Measurements from ENCODE around the gene PLCH2. TPM values are rescaled to one million over a fixed set of nuclear protein-coding genes. Genes with fewer than 3 reads are reported as not detected.

Gene PLCH2
- total and polyA plus RNA-seq, 2 donors (not counting 3 experiments of a cell fraction or from before 2014, with no cell fraction given) = 0.19 to 0.31 TPM

GRCh38 chr1:2554621-2555387, 78.7 kb downstream of the PLCH2 start:
- Histone ChIP-seq H2AFZ (ENCODE audit: low read depth, low read length) (peak overlapping the region; percentile 60), H3K9me1 (replicated peaks; ENCODE audit: control insufficient read depth, extremely low read depth, insufficient read depth, low read length) (no peaks in the 10 kb centered on the region), H3K27ac (ENCODE audit: insufficient read depth, low read depth, low read length) (peak overlapping the region; percentile 53), H4K20me1 (replicated peaks; ENCODE audit: control insufficient read depth, extremely low read depth, insufficient read depth, low read length) (no peaks in the 10 kb centered on the region), H3K4me3 (replicated peaks in 1 of 3; ENCODE audit: insufficient read depth in 1 of 3, low read depth in 1 of 3, low read length in 3 of 3) (no peak overlapping the region), H3K27me3 (ENCODE audit: control insufficient read depth in 2 of 2, insufficient read depth in 2 of 2, low read length in 2 of 2) (no peaks in the 10 kb centered on the region), H3K79me2 (ENCODE audit: control insufficient read depth, insufficient read depth, low read length) (no peaks in the 10 kb centered on the region), H3K9me3 (replicated peaks; ENCODE audit: control insufficient read depth, insufficient read depth, low read length) (no peaks in the 10 kb centered on the region), H3K36me3 (ENCODE audit: control insufficient read depth in 2 of 2, extremely low read depth in 1 of 2, insufficient read depth in 2 of 2, low read length in 2 of 2) (peaks cover 0 to 3% of the 10 kb centered on the region in 2 experiments), H3K4me1 (ENCODE audit: control insufficient read depth, extremely low read depth, insufficient read depth, low read length) (peaks cover 23% of the 10 kb centered on the region), H3K9ac (replicated peaks; ENCODE audit: extremely low read depth, insufficient read depth, low read length) (peak overlapping the region; percentile 33), H3K4me2 (ENCODE audit: insufficient read depth, low read length) (peak overlapping the region; percentile 53)
- no TSS peak for BruUV-seq (replicated peaks)
- FAIRE-seq (no peak), DNase-seq (ENCODE audit: low read depth, low spot score) (peak; percentile 23)
- dilution Hi-C loops (cut with MboI; ENCODE audit: extremely low pct_ligation_motif_present, low sequenced_read_pairs) = no loop called here
- ChIA-PET POLR2A (no interaction called here), CTCF (interaction anchor here (0.7 to 2.9 kb wide), 4 partner anchors 23 to 870 kb away, joined by 3 to 23 read pairs (median 4); no protein-coding TSS in a partner anchor)
- TF ChIP-seq MAX (IDR thresholded peaks at IDR 0.05; ENCODE audit: insufficient read depth, insufficient read length) (no peak), CTCF (IDR thresholded peaks at IDR 0.05; ENCODE audit: extremely low read depth in 1 of 2, insufficient read depth in 1 of 2, low read depth in 1 of 2, low read length in 2 of 2) (peak; percentile 48 to 59)
- intact Hi-C loops (cut with micrococcal nuclease) = loop anchor here (1.0 kb wide), 1 partner anchor 30 kb away; no protein-coding TSS in a partner anchor

Other genes starting within 250 kb of the PLCH2 start
- 76.0 and 80.3 TPM in 2 replicates for gene SKI, start 248.0 kb upstream of the PLCH2 start, total RNA-seq
- gene SKI, start 248.0 kb upstream of the PLCH2 start, polyA plus RNA-seq = 9.0 and 11.6 TPM in 2 replicates
- gene MORN1, start 84.7 kb upstream of the PLCH2 start, total RNA-seq = 6.4 and 6.5 TPM in 2 replicates
- gene MORN1, start 84.7 kb upstream of the PLCH2 start, polyA plus RNA-seq = 3.1 and 4.3 TPM in 2 replicates
- gene RER1, start 84.4 kb upstream of the PLCH2 start, total RNA-seq = 174 and 179 TPM in 2 replicates
- 249 and 292 TPM in 2 replicates for gene RER1, start 84.4 kb upstream of the PLCH2 start, polyA plus RNA-seq
- gene PEX10, start 63.7 kb upstream of the PLCH2 start, total RNA-seq = 23.0 and 26.7 TPM in 2 replicates
- gene PEX10, start 63.7 kb upstream of the PLCH2 start, polyA plus RNA-seq = 25.1 and 31.5 TPM in 2 replicates
- 34.0 and 34.7 TPM in 2 replicates for gene PANK4, start 50.3 kb downstream of the PLCH2 start, total RNA-seq
- gene PANK4, start 50.3 kb downstream of the PLCH2 start, polyA plus RNA-seq = 19.8 and 22.1 TPM in 2 replicates
- gene HES5, start 54.0 kb downstream of the PLCH2 start, total RNA-seq = not detected in 2 replicates
- 0.07 TPM in 1 of 2 replicates, not detected in the other for gene HES5, start 54.0 kb downstream of the PLCH2 start, polyA plus RNA-seq
- gene TNFRSF14, start 80.1 kb downstream of the PLCH2 start, total RNA-seq = 36.4 and 40.9 TPM in 2 replicates
- gene TNFRSF14, start 80.1 kb downstream of the PLCH2 start, polyA plus RNA-seq = 49.4 and 62.5 TPM in 2 replicates
- gene PRXL2B, start 110.5 kb downstream of the PLCH2 start, total RNA-seq = 55.8 and 56.8 TPM in 2 replicates
- 29.6 and 39.3 TPM in 2 replicates for gene PRXL2B, start 110.5 kb downstream of the PLCH2 start, polyA plus RNA-seq
- gene MMEL1, start 156.7 kb downstream of the PLCH2 start, total RNA-seq = 1.1 and 1.6 TPM in 2 replicates
- 1.2 and 3.4 TPM in 2 replicates for gene MMEL1, start 156.7 kb downstream of the PLCH2 start, polyA plus RNA-seq

Measured in endothelial cell of umbilical vein (primary cell).